GM12892 (cell line): ENCODE measurements around the gene ADAMTSL2.

Experiments used
- POLR2A ChIP-seq: IDR thresholded peaks from 2 replicates; pipeline ENCODE4 v1.6.1; 2011; ENCODE audit warnings: low read depth, low read length, control low read depth
- POLR2AphosphoS5 ChIP-seq: IDR thresholded peaks from 2 replicates; pipeline ENCODE4 v1.6.1; 2011; ENCODE audit warnings: low read depth, low read length, control low read depth

DNA sequence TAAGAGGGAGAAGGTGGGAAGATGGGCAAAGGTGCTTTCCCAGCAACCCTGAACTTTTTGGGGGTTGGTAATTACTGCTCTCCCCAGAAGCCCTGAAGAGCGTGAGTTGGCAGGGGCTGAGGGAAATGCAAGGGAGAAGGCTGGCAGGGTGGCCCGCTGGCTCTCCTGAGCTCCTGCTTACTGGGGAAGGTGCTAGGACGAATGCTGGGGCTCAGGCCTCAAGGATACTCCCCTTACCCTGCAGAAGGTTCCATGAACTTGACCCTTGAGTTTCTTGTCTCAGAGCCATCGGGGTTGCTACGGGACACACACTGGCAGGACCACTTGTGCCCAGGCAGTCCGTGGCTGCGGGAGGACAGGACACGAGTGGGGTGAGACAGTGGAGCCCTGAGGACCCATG is 73.5 kb downstream of the ADAMTSL2 start:
- TF ChIP-seq POLR2AphosphoS5 (no peak), POLR2A (no peak)
